Stimulated activated CD8-positive, alpha-beta memory T cell treated with anti-CD3 and anti-CD28 coated beads, Interleukin-4, amount 100 ng/mL, for 24 hours (primary cell): ENCODE results near the gene SLC27A4.
"Not testable (repeated sequence)": the region's sequence is repeated elsewhere in the genome, so short reads cannot be mapped to it uniquely, and the experiment has no call there.

Experiments
- DNase-seq: peaks from one replicate; pipeline ENCODE4 v3.0.0-alpha.2; 2020; ENCODE audit warnings: low read depth

SLC27A4 gene

DNA sequence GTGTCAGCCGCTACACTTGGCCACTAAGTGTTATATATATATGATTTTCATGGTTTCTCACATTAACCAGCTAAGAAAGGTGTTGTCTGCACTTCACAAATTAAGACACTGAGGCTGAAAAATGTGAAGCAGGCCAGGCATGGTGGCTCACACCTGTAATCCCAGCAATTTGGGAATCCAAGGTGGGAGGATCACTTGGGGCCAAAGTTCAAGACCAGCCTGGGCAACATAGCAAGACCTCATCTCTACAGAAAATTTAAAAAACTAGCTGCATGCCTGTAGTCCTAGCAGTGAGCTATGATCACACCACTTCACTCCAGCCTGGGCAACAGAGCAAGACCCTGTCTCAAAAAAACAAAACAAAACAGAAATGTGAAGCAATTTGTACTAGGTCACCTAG lies 15.9 kb upstream of the SLC27A4 start:
- DNase-seq: no peak

- DNase-seq: no peak
These were observed 14.7 kb upstream of the SLC27A4 start for GRCh38 chr9:128325629-128326028.

GRCh38 chr9:128333451-128333869 lies 6.9 kb upstream of the SLC27A4 start:
- DNase-seq: no peak

DNA sequence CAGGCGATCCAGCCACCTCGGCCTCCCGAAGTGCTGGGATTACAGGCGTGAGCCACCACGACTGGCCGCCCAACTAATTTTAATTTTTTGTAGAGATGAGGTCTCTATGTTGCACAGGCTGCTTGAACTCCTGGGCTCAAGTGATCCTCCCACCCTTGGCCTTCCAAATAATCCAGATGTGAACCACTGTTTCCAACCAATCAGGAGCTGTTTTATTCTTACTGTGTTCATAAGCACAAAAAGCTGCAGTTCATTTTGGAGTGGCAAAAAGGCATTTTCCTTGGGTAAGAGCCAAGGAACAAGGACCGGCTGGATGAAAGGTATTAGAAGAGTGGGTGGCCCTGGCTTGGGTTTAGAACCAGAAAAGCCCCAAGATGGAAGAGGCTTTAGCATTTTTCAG lies 5.2 kb upstream of the SLC27A4 start:
- no peak for DNase-seq

DNA sequence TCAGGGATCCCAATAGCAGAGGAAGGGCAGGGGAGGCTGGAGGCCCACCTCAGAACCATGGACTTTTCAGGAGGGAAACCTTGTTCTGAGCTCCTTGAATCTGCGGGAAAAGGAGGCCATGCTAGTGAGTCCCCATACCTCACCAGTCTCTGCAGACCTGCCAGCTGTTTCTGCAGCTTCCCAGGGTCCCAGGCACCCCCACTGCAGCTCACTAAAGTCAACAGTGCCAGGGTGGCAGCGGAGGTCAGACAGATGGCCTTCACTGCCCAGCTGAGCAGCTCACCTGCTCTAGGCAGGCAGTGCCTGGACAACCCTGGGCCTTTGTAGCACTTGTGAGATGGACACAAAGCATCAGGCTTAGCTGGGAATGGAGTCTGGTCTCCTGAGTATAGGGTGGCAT lies 4.4 kb upstream of the SLC27A4 start:
- no peak for DNase-seq

- no peak for DNase-seq
These were observed 2.4 kb upstream of the SLC27A4 start for GRCh38 chr9:128337936-128338335.

- not testable (repeated sequence) for DNase-seq
These were observed 1.3 kb upstream of the SLC27A4 start for GRCh38 chr9:128338852-128339614.

- DNase-seq: no peak
These were observed 536 bp downstream of the SLC27A4 start for GRCh38 chr9:128340691-128341434.

DNA sequence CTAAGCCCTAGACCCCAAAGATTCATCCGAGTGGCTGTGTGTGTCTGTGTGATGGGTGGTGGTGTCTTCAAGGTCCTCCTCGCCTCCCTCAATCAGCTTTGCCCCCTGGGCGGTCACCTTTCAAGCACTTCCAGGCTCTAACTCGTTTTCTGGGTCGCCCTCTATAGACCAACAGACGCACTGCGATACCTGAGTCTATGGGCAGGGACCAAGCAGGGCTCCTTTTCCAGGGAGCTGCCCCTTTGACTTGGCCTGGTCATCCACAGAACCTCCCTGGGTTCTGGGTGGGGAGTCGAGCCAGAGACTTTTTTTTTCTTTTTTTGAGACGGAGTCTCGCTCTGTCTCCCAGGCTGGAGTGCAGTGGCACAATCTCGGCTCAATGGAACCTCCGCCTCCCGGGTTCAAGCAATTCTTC lies 1.1 kb downstream of the SLC27A4 start:
- peak; percentile 46 for DNase-seq

DNA sequence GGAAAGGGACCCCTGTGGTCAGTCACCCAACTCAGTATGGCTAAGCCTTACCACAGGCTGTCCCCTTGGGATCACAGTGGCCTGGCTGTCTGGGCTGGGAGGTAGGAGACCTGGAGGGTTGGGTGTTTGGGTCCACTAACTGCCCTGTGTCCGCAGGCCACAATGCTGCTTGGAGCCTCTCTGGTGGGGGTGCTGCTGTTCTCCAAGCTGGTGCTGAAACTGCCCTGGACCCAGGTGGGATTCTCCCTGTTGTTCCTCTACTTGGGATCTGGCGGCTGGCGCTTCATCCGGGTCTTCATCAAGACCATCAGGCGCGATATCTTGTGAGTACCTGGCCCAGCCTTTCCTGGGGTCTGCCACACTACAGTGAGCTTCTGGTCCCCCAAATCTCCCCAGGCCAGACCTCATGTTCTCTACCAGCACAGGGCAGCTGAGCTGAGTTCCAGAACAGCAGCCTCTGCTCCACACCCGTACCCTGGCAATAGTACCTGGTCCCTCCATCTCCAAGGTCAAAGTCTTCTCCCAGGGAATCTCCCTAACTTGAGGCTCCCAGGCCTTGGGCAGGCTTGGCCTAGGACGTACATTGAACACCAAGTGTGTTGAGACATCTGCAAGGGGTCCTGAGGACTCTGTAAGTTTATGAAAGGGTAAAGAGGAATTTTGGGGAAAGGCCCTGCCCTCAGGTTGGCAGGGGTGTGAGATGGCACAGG lies 2.8 kb downstream of the SLC27A4 start:
- DNase-seq: no peak

GRCh38 chr9:128343855-128344254 lies 3.5 kb downstream of the SLC27A4 start:
- no peak for DNase-seq

GRCh38 chr9:128344931-128345605 lies 4.7 kb downstream of the SLC27A4 start:
- no peak for DNase-seq

- DNase-seq: no peak
These were observed 8.8 kb downstream of the SLC27A4 start for GRCh38 chr9:128349125-128349524.

GRCh38 chr9:128349772-128350171 lies 9.4 kb downstream of the SLC27A4 start:
- DNase-seq: no peak

GRCh38 chr9:128355451-128355850 lies 15.1 kb downstream of the SLC27A4 start:
- DNase-seq: no peak

DNA sequence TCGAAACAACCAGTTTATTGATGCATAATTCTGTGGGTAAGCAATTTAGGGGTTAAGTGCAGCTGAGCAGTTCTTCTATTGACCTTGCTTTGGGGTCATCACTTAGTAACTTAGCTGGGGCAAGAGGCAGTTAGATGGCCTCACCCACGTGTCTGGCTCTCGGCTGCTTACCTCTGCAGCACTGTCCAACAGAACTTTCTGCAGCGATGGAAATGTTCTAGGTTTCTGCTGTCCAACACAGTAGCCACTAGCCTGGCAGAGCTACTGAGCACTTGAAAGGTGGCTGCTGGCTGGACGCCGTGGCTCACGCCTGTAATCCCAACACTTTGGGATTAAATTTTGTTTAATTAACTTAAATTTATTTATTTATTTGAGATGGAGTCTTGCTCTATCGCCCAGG lies 17.8 kb downstream of the SLC27A4 start:
- DNase-seq: no peak

DNA sequence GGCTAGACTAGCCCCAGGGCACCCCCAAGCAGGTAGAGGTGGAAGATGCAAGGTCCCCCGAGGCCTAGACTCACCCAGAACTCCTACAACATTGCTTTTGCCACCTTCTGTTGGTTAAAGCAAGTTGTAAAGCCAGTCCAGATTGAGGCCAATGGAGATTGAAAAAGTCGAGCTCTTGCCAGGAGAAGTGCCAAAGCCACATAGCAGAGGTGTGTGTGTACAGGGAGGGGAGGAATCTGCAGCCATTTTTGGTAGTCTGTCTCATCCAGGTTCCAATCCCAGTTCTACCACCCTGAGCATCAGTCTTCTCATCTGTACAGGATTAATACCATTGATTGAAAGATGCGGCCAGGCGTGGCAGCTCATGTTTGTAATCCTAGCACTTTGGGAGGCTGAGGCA lies 18.5 kb downstream of the SLC27A4 start:
- no peak for DNase-seq

- DNase-seq: no peak
These were observed 20.5 kb downstream of the SLC27A4 start for GRCh38 chr9:128360826-128361225.

GRCh38 chr9:128361296-128361985 lies 21.1 kb downstream of the SLC27A4 start:
- no peak for DNase-seq

GRCh38 chr9:128361986-128362646 lies 21.8 kb downstream of the SLC27A4 start:
- peak; percentile 40 for DNase-seq

- no peak for DNase-seq
These were observed 22.4 kb downstream of the SLC27A4 start for GRCh38 chr9:128362774-128363173.
